ENCODE data around the gene CAPSL.

Gene CAPSL

GRCh38 chr5:35963381-35963843 is 25.0 kb upstream of the CAPSL start:
- TF ChIP-seq CTCF (IDR thresholded peaks at IDR 0.05), result peak; percentile 69
- no peak for TF ChIP-seq ZFX (IDR thresholded peaks at IDR 0.05; ENCODE audit: borderline replicate concordance)
- no peak overlapping the region for H3K27ac ChIP-seq

GRCh38 chr5:35960328-35960727 is 21.9 kb upstream of the CAPSL start:
- H3K27ac ChIP-seq, result no peak overlapping the region
- TF ChIP-seq CTCF (IDR thresholded peaks at IDR 0.05), result no peak

GRCh38 chr5:35956429-35956828 is 18.0 kb upstream of the CAPSL start:
- TF ChIP-seq CTCF (IDR thresholded peaks at IDR 0.05) (no peak), ZFX (IDR thresholded peaks at IDR 0.05; ENCODE audit: borderline replicate concordance) (no peak)
- no peak overlapping the region for H3K27ac ChIP-seq

GRCh38 chr5:35954175-35954574 is 15.8 kb upstream of the CAPSL start:
- no peak overlapping the region for H3K27ac ChIP-seq
- TF ChIP-seq CTCF (IDR thresholded peaks at IDR 0.05) (no peak), ZFX (IDR thresholded peaks at IDR 0.05; ENCODE audit: borderline replicate concordance) (no peak)

GRCh38 chr5:35947085-35947484 is 8.7 kb upstream of the CAPSL start:
- TF ChIP-seq ZFX (IDR thresholded peaks at IDR 0.05; ENCODE audit: borderline replicate concordance), result no peak
- no peak for TF ChIP-seq CTCF (IDR thresholded peaks at IDR 0.05)
- H3K27ac ChIP-seq, result no peak overlapping the region

GRCh38 chr5:35939639-35940038 is 1.2 kb upstream of the CAPSL start:
- H3K27ac ChIP-seq, result no peak overlapping the region
- no peak for TF ChIP-seq CTCF (IDR thresholded peaks at IDR 0.05)
- no peak for TF ChIP-seq ZFX (IDR thresholded peaks at IDR 0.05; ENCODE audit: borderline replicate concordance)

- TF ChIP-seq ZFX (IDR thresholded peaks at IDR 0.05; ENCODE audit: borderline replicate concordance) (no peak), CTCF (IDR thresholded peaks at IDR 0.05) (peak; percentile 81)
- peak overlapping the region; percentile 34; the same call in 1 of the 2 replicates for H3K27ac ChIP-seq
These were observed 11.9 kb downstream of the CAPSL start for GRCh38 chr5:35926389-35927051.

Data from 22Rv1 (cell line).